HG03097 (cell line): ENCODE measurements around the gene BCL11A.
A peak's percentile ranks its signal among the peaks of the same experiment; 100 is the strongest.

Experiments
- ATAC-seq: cut with Tn5 transposase; IDR thresholded peaks from one replicate; pipeline ENCODE4 v1.9.1; 2021; ENCODE audit not compliant: unreplicated experiment, low FRiP score

Gene BCL11A

DNA sequence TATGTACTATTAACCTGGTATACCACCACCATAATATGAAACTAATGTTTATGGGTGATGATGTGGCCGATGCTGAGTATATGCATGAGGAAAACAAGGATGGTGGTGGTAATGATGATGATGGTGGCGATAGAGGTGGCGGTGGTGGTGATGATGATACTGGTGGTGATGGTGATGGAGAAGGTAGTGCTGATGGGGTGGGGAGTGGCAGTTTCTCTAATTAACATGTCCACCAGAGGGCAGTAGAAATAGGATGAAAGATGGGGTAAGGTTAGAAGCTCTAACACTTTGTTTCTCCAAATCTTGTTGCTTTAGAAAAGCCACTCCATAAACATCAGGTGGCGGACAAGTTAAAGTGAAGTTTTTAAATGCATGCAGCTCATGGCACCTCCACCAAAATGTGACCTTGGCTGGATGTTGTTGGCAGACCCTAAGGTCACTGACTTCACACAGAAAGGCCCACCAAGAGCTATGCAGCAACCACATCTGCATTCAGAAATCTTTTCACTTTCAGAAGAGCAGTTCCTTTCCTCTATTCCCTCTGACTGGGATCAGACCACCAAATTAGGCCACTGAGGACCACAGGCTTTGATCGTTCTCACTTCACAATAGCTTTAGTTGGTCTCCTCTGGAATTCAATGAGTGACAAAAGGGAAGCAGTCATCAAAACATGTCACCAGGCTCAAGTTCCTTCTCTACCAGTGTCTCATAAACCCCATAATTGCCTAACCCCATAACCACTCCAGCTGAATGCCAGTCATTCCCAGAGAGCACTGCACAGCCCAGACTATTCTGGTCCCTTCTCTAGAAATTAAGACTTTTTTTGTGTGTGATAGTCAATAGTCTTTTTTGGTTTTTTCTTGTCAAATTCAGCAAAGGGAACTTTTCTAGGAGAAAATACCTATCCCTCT is 7.5 kb upstream of the BCL11A start:
- ATAC-seq, result peak; percentile 44

DNA sequence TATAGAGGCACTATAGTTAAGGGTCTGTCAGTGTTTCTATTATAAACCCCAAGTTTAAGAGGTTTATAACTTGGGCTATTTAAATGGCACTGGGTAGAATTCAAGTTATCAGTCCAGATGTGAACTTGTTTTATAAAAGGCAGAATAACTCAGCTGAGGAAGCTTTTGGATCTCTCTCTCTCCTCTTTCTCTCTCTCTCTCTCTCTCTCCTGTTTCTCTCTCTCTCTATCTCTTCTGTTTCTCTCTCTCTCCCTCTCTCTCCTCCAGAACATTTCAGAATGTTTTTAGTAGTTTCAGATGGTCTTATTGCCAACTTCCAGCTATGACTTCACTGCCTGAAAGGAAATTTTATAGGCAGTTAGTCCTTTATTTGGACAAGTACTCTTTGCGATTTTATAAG is 6.4 kb upstream of the BCL11A start:
- no peak for ATAC-seq

DNA sequence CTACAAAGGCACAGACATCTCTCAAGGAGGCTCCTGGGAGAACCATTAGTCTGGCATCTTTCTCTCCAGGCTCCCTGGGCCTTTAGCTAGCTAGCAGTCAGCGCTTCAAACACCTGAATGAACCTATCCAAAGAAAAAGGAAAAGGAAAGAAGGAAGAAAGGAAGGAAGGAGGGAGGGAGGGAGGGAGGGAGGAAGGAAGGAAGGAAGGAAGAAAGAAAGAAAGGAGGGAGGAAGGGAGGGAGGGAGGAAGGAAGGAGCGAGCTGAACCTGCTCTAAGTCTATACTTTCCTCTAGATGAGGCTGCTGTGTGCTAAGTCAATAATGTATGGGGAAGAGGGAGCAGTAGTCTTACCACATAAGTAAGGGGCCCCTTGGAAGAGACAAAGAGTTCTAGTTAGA is 5.1 kb upstream of the BCL11A start:
- no peak for ATAC-seq

DNA sequence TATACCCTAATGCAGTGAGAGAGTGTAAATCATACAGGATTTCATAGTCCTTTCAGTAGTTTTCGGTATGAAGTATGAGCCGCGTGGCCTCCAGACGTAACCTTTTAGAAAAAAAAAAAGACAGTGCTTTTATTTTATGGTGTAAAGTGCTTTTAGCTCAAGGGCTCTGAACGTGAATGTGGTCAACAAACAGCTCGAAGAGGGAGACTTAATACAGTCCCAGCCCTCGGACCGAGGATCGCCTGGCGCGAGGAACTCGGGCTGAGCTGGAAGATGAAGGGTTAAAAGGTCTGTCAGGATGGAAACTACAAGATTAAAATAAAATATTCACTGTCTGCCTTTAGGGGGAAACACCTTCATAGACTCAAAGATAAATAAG is 4.0 kb upstream of the BCL11A start:
- no peak for ATAC-seq

DNA sequence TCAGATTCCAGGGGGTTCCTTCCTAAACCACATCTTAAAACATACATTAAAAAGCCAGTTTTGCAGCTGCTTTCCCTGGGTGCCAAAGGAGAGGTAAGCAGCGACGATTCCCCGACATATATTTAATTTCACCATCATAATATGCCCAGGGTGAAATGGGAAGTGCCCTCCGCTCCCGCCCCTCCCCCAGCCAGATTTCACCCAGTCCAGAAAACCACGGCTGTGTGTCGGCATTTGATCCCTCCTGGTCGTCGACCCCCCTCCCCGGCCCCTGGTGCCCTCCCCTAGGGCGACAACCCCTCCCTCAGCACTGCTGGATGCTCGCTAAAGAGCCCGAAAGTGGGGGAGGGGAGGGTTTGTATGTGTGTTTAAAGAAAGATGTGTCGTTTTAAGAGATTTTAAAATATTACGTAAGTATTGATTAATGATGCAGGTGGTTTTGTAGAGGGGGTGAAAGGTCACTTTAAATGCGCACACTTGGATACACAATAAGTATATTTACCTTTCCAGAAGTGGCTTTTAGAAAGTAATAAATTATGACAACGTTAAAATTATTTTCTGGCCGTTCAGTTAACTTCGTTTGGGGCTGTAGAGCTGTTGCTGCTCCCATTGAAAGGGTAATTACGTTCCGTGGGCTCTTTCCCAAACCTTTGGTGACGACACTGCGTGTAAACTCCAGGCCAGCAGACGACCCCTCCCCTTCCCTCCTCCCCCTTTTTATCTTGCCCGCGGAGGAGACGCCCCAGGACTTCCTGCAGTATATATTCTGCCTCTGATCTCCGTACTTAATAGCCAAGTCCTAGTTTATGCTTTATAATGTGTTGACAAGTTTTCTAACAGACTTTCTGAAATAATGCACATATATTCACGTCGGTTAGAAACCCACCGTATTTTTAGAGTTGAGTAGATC is 3.4 kb upstream of the BCL11A start:
- ATAC-seq, result no peak

DNA sequence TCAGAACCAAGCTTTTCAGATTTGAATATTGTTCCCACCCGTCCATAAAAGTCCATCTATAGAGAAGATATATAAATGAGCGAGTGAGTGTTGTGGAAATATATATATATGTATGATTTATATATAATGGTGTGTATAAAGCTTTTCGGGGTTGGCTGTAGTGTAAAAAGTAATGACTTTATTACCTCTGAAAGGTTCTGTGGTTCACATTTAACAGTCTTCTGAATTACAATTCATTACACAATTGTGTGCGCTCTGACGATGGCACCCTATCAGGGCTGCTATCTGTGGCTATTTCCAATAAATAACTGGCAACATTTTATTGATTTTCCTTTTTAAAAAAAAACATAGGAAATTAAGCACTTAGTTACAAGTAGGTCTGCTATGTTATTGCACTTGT is 2.7 kb upstream of the BCL11A start:
- no peak for ATAC-seq

DNA sequence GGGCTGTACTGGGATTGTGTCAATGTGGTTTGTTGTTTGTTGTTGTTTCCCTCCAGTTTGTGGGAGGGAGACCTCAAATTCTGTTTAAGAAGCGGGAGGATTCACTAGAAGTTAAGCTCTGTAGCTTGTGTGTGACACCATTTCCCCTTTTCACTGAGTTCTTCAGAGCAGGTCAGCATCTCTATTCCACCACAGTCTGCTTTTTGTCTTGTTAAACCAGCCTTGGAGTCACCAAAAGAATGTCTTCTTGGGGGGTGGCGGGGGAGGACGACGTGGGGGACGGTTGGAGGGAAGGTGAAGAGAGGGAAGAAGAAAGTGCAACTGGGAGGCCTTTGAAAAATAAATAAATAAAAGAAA is 2.3 kb upstream of the BCL11A start:
- ATAC-seq, result no peak

DNA sequence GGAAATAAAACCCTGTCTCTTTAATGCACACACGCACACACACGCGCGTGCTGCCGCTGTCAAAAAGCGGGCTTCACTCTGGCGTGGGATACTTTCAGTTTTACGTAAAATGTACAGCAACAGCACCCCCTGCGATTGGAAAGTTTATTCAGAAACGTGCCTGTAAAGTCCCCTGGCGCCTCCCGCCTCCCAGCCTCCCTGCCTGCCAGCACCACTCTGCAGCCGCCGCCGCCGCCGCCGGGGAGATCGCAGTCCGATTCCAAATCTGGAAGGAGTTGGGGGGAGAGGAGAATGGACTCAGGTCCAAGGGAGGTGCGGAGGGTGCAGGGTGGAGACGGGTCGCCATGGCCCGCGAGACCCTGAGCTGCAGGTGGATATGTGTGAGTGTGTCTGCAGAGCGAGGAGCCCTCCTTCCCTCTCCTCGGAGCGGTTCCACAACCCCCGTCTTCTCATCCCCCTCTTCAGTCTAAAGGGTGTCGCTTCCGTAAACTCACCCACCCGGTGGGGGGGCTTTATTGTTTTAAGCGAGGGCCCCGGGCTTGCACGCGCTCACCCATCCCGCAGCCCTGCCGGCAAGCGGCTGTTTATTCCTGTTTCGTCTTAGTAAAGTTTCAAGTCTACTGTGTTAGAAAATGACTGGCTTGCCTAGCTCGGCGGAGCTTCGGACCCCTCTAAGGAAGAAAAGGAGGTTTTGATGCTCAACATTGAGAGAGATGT is 1.8 kb upstream of the BCL11A start:
- peak; percentile 34 for ATAC-seq

DNA sequence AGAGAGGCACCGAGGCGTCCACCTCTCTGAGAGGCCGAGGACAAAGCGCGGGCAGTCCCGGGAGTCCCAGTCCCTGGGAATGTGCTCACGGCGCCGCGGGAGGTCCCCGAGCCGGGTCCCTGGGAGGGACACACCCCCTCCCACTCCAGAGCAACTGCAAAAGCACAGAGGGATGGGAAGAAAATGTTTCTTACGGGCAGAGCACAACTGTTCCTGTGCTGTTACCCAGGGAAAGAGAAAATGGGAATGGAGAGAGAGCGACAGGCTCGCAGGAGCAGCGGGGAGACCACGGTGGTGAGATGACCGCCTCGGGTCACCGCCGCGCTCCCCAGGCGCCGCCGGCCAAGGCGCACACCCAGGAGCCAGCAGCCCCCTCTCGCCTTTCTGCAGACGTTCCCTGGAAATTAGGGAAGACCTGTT is 1.2 kb upstream of the BCL11A start:
- no peak for ATAC-seq

DNA sequence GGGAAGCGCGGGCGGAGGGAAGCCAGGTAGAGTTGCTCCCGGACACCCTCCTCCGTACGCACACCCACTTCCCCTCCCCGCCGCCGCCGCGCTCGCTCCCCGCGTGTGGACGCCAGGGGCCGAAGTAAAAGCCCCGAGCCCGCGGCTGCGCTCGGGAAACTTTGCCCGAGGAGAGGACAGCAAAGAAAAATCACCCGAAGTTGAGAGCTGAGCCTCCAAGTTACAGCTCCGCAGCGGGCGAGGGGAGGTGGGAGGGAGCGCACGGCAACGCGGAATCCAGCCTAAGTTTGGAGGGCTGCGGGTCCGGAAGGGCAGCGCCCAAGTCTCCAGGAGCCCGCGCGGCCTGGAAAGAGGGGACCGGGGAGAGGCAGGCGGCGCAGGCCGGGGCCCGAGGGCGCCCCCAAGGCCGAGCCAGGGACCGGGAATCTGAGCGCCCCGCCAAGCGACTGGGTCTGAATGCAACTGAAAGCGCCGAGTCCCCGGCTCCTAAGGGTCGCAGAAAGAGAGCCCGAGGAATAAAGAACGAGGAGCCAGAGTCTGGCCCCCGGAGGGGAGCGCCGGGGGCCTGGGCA is 706 bp upstream of the BCL11A start:
- peak; percentile 16 for ATAC-seq

DNA sequence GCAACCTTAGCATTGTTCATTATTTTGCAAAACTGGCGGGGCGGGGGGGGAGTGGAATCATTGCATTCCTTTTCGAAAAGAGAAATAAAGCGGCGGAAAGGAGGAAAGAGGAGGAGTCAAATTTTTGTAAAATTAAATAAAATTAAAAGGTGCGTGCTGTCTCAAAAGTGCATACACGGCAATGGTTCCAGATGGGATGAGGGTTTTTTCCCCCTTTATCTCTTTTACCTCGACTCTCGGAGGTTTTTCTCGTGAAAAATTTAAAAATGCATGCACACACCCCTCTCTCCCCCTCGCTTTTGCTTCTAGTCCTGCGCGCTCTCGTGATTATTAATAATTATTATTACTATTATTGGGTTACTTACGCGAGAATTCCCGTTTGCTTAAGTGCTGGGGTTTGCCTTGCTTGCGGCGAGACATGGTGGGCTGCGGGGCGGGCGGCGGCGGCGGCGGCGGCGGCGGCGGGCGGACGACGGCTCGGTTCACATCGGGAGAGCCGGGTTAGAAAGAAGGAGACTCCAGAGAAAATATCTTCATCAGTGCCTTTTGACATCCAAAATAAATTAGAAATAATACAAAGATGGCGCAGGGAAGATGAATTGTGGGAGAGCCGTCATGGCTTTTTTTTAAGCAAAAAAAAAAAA is 481 bp downstream of the BCL11A start:
- no peak for ATAC-seq

DNA sequence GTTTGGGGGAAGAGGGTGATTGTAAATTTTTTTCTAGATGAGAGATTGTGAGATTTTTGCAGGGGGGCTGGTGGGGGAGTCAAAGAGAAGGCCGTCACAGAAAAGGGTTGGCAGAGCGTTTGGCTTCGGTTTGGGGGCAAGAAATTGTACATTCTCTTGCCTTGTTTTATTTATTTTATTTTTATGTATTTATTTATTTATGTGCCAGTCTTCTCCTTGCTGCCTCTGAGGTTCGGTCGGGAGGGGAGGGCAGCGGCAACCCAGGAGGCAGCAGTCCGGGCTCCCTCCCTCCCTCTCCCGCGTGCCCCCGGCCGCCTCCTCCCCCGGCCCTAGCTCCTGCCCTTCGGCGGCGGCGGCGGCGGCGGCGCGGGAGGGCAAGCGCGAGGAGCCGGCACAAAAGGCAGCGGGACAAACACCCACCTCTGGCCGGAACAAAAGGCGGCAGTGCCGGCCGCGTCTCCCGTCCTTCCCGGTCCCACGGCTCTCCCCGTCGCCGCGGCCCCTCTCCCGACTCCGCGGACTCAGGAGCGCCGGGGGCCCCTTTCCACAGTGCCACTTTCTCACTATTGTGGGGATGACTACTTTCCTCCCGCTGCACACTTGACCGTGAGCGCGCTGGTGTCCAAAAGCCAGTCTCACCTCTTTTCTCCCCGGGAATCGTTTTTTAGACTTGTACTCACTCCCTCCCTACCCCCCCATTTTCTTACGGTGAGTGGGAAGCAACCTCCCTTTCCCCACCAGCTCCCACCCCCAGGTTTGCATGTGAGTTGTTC is 1.2 kb downstream of the BCL11A start:
- ATAC-seq, result no peak

DNA sequence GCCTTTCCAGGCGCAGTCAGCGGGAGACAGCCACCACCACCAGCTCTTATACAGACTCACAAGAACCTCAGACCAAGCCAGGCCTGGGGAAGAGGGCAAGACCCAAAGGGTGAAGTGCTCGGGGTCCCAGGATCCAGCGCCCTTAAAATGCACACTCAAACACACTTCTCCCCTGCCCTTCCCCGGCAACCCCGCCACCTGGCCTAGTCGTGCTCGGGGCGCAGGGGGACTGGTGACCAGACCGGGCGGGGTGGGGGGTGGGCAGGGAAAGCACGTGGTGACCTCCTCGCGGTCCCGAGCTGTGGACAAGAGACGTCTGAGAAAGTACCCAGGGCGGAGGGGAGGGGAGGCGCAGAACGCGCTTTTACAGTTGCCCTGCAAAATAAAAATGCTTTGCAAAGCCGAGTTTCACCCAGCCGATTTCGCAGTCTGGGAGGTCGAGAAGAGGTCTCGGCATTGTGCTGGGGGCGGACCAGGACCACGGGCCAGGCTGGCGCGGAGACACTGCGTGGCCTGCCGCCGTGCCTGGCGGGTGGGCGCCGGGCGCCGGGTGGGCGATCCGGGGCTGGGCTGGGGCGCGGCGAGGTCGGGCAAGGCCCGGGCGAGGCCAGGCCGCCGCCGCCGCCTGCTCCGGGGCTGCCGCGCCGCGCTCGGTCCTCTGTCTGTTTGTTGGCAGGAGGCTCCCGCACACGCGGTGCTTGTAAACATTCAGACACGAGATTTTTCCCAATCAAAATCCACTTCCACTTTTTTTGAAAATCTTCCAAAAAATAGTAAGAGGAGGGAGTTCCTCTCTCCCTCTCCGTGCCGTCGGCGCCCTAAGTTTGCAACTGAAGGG is 2.0 kb downstream of the BCL11A start:
- no peak for ATAC-seq

DNA sequence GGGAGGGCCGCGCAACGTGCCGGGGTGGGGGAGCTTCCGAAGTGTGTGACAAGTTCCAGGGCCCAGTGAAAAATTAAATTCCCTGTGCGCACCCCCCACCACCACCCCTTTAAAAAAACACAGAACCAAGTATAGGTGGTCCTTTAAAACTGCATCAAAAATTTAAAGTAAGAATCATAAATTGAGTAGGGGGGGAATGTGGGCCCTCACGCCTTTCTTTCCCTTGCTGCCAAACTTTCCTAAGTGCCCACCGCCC is 2.5 kb downstream of the BCL11A start:
- no peak for ATAC-seq

DNA sequence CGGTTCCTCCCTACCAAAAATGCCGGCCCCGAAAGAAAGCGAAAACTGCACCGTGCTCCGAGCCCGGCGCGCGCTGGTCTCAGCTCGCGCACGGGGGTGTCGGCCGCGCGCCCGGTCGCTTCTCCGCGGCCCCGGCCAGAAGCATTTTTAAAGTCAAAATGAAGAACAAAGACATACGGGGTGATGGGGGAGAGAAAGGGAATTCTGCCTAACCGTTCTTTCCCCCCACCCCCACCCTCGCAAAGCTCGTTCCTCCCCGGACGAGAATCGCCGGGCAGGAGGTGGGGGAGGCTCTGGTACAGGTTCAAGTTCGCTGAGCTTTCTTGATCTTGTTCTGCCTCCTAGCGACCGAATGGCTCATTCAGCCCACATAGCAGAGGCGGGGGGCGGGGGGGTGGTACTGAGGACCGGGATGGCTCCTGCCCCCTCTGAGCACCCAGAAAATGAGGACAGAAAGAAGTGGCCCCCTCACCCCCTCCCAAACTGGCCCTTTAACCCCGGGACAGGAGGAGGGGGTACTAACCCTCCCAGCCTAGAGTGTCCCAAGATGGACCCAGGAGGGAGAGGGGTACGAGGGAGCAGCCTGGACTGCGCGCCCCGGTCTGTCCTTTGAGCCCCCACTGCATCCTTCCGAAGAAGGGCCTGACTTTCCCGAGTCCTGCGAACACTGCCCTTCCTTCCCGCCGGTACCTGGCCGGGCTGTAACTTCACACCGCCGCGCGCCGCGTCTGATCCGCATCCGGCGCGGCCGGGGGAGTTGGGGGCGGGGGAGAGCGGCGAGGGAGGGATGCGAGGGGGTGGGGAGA is 3.1 kb downstream of the BCL11A start:
- ATAC-seq, result peak; percentile 38

DNA sequence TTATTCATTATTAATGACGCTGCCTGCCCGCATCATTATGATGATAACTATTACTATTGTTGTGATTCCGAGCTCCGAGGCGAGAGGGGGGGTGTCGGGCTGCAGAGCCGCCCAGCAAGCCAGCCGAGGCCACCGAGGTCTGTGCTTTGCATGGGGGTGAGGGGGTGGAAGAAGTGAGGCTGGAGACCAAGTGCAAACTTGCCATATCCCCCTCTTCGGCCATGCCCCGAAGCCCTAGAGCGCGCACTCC is 3.6 kb downstream of the BCL11A start:
- no peak for ATAC-seq

DNA sequence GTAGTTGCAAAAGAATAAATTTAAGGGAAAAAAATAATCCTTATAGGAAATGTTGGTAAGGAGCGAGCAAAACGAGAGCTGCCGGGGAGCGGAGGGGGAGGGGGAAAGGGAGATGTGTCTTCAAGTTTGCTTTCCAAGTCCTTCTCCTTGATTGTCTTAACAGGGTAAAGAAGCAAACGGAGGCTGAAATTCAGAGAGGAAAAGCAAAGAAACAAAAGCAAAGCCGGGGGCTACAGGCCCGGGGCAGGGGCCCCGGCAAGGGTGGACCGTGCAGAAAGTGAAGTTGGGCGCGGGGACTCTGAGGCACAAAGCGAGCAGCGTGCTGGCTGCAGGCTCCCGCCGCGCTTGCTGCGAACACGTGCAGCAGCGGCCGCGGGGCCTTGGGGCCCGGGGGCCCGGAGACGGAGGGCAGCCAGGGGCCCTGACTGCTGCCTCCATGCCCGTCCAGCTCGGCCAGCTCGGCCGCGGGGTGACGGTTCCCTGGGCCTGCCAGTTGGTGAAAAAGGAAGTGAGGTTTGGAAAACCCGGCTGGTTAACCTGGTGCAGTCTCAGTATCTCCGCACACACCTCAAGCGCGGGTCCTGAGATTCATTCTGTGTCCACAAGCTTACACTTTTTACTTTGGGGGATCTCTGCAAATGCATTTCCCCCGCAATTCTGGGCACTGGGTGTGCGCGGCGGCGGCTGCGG is 4.1 kb downstream of the BCL11A start:
- no peak for ATAC-seq

DNA sequence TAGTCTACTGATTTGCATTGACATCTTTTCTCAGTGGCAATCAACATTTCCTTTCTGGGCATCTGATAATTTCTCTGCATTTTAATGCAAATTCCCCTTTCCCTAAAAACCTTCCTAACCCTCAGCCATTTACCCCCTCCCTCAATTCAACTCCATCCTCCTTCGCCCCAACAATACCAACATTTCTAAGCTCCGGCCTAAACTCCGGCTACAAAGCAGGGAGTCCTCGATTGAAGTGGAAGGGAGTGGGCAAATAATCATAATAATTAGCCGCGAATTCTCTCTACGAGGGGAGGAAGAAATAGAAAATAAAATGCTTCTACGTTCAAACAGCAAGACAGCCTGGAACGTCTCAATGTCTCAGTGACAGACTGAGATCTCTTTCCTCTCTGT is 4.6 kb downstream of the BCL11A start:
- ATAC-seq, result no peak
